H1 (cell line): ENCODE measurements around the gene SH2D1A. TPM values are rescaled to one million over a fixed set of nuclear protein-coding genes. Genes with fewer than 3 reads are reported as not detected.

ENCODE experiments used
- EZH2 ChIP-seq: fragments of 200-600 bp; sonication (generic); IDR thresholded peaks from 2 replicates; pipeline ENCODE4 v1.7.1; 2012; ENCODE audit warnings: low read depth, mild to moderate bottlenecking, moderate library complexity, low read length, inconsistent platforms; ENCODE audit not compliant: severe bottlenecking
- RFX5 ChIP-seq: IDR thresholded peaks from 2 replicates; pipeline ENCODE4 v1.6.1; 2011; ENCODE audit warnings: low read depth, low read length, improper control_type of control experiment, borderline replicate concordance
- polyA plus RNA-seq, 7 experiments: library from polyadenylated mRNA; depleted of rRNA in 3 of 7; stranded (reverse) in 5 of 7; unstranded in 2 of 7; fragments of >200 nt in 5 of 7; fragments of 200-250 nt in 2 of 7; gene quantifications; 1 replicate in 5 of 7; 2 replicates in 1 of 7; 4 replicates in 1 of 7; pipeline versions ENCODE4 v1.2.1 to v1.2.3, GENCODE V29; 2011 to 2013; ENCODE audit warnings: missing spikeins in 2 of 7, mixed read lengths in 2 of 7
- total RNA-seq: library from RNA; stranded (reverse); fragmentation: NEBNext Ultra II Directional; extraction: Animal tissue kit (Norgen Biotek cat#: 25700); gene quantifications from 2 replicates; pipeline ENCODE4 v1.2.1, GENCODE V29; 2021

SH2D1A gene
- total and polyA plus RNA-seq, 2 of the 8 experiments (the other 6 are each of a cell fraction or from before 2014, with no cell fraction given), result not detected

- TF ChIP-seq RFX5, result no peak
- TF ChIP-seq EZH2, result no peak
These were observed 68.9 kb downstream of the SH2D1A start (continued) for GRCh38 chrX:124415115-124415800.
